HG03280 (cell line): ENCODE data around the gene INPP5E.
"Not testable (repeated sequence)": the region's sequence is repeated elsewhere in the genome, so short reads cannot be mapped to it uniquely, and the experiment has no call there.

Experiments
- ATAC-seq: cut with Tn5 transposase; IDR thresholded peaks from one replicate; pipeline ENCODE4 v1.9.1; 2021; ENCODE audit warnings: mild to moderate bottlenecking, moderate library complexity; ENCODE audit not compliant: unreplicated experiment

Gene INPP5E

DNA sequence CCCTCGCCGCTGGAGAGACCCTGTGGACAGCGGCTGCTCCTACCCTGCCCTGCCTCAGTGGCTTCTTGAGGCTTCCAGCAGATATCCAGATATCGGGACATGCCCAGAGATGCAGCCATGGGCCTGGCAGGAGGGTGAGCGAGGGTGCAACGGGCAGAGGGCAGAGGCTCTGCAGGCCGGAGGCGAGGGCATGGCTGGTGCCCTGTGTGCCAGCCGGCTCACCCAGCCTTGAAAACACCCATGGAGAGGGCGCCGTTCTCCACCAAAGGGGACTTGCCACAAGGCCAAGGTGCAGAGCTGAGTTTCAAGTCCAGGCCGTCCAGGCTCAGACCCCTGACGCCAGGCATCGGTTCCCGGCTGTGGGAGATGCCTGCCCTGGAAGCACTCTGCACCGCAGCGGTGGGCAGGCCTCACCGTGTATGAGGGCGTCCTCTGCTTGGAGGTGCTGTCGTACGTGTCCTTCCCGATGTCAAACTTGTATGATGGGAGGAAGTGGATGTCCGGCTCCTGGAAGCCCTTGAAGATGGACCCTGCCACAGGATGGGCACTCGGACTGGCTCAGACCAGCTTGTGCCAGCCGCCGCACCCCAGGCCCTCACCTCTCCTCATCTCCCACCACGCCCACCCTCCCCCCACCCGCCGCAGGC lies 8.9 kb downstream of the INPP5E start:
- no peak for ATAC-seq

DNA sequence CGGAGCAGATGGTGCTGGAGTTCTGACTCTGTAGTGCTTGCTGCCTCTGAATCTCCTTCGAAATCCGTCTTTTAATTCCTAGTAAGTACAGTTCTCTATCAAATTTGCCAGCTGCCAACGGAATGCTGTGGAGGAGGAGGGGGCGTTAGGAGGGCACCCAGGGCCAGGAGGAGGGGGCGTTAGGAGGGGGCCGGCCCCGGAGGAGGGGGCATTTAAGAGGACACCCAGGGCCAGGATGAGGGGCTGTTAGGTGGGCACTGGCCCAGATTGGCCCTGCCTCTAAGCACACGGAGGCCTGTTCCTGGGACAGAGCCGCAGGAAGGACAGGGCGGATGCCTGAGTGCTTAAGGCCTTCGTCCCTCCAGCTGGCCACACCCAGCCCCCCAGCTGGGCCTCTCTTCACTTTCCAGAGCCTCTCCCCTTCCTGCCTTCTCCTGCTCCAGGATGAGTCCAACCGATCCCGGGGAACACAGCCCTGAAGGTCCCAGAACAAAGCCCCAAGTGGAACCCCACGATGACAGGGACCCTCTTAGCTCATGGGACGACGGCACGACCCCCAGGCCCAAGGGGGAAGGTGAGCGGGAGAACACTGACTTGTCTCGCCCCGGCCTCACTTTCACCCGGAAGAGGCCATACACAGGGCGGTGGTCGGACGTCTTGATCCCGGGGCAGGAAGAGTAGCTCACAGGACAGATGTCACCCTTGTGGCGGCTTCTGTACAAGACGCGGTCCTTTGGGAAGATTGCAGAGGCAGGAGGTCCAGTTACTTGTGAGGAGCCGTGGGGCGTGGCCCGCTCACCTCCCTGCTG lies 9.8 kb downstream of the INPP5E start:
- no peak for ATAC-seq

DNA sequence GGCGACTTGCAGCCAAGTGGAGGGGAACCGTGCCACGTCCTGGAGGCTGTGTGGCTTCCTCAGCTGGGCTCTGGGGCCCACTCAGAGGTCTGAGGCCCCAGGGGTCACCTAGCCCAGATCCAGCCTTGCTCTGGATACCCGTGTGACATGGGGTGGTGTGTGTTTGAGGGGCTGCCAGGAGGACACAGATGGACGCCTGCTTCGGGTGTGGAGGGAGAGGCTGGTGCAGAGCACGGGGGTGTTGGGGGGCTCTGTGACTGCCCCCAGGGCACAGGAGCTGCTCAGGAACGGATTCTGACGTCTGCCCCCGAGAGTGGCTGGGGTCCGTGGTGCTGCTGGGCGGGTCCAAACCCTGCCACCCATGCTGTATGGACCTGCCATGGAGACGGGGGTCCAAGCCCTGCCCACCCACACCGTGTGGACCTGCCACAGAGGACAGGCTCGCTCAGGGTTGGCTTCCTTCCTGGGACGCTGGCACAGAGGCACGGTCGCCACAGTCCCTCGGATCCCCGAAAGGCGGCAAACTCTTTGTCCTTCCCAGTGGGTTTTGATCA lies 10.5 kb downstream of the INPP5E start:
- no peak for ATAC-seq

DNA sequence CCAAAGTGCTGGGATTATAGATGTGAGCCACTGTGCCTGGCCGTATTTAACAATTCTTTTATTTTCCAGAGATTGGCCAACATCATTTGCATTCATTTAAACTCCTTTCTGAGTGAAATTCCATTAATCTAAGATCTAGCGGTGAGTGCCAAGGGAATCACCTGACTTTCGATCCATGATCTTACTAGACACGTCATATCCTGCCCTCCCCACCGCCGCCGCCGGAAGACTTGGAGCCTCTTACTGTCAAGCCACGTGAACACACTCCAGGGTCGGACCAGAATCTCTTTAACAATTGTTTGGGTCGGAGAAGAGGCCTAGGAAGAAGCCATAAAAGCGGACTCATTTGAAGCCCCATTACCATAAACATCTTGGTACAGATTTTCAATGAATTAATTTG lies 12.9 kb downstream of the INPP5E start:
- no peak for ATAC-seq

DNA sequence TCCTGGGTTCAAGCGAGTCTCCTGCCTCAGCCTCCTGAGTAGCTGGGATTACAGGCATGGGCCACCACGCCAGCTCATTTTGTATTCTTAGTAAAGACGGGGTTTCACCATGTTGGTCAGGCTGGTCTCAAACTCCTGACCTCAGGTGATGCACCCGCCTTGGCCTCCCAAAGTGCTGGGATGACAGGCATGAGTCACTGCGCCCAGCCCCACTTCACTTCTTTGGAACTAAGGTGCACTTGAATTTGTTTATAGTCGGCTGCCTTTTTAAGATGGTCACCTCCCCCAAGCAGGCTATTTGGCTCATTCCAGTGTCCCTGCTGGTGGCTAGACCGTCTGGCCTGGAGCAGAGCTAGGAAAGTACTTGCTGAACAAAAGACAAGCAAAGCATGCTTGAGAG lies 14.3 kb downstream of the INPP5E start:
- ATAC-seq: not testable (repeated sequence)

DNA sequence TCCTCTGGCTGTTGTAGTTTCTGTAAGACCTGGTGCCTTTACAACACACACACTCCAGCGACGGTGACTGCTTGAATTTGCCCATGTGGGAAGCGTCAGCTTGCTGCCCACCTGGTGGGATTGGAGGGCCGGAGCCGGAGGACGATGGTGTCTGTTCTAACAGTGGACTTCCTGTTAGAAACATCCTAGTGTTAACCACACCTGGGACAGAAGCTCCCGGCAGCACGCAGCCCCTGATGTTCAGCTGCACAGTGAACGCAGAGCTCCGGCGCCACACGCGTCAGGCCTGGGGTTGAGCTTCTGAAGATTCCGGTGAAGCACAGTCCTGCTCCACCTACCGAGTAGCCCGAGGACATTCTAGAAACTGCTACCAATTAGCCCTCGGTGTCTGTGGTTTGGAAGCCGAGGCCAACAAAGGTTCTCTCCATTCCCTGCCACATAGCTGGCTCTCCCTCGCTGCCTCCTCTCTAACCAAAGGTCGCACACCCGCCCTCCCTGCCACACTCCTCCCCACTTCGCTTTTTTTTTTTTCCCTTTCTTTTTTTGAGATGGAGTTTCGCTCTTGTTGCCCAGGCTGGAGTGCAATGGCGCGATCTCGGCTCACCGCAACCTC lies 14.8 kb downstream of the INPP5E start:
- ATAC-seq: no peak

DNA sequence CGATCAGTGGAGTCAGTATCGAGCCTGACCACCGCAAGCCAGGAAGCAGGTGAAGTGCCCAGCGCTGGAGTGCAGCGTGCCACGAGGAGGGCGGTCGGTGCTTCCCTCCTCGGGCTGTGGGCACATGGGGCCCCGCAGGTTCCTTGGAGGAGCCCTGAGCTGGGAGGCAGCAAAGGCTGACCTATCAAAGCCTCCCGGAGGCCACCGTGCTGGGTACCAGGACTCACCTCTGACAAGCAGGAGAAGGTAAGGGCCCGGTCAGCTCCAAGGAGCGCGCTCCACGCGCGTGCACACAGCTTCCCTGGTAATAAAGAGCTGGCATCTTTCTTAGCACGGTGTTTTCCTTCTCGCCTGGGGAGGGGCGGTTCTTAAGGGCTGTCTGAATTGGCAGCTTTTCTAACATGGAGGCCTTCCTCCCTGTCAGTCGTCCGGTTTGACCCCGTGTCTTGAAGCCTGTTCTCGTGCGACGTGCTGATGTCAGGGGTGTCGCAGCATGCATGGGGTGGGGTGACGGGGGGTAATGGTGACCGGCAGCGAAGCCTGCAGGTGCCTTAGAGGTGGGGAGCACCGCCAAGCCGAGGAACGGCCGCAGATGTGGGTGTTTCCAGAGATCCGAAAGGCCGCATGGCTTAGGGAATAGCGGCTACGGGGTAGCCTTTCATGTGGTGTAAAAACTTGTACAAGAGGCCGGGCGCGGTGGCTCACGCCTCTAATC lies 16.1 kb downstream of the INPP5E start:
- no peak for ATAC-seq

DNA sequence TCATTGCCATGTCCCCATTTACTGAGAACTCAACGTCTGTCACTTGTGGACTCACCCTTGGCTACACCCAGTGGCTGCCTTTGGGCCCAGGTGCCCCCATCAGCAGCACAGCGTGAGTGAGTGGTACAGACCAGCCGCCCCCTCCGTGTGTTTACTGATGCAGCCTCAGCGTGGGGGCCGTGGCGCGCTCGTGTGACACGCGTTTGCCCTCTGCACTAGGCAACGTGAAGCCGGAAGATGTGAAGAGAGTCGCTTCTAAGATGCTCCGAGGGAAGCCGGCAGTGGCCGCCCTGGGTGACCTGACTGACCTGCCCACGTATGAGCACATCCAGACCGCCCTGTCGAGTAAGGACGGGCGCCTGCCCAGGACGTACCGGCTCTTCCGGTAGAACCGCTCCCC lies 16.8 kb downstream of the INPP5E start:
- no peak for ATAC-seq

DNA sequence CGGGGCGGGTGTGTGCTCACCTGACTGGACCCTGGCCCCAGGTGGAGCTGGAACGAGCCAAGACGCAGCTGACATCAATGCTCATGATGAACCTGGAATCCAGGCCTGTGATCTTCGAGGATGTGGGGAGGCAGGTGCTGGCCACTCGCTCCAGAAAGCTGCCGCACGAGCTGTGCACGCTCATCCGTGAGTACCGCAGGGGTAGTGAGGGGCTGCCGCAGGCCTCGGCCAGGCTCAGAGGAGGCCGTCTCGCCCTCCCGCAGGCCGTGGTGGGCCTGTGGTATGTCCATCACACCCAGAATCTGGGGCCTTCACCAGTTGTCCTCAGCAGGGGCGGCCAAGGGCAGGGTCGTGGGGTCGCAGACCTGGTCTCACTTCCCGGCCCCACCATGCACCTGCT lies 17.9 kb downstream of the INPP5E start:
- no peak for ATAC-seq

DNA sequence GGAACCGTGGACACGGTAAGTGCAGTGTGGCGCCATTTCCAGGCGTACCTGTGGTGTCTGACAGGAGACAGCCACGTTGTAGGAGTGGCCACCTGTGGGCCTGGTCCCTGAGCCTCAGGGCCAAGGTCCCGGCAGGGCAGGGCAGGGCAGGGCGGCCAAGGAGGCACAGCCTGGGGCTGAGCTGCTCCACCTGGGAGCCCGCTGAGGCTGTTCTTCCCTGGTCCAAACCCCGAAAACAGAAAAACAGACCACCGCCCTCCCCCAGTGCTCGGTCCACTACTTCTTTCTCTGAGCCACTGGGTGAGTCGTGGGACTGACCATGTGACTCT lies 20.6 kb downstream of the INPP5E start:
- no peak for ATAC-seq

DNA sequence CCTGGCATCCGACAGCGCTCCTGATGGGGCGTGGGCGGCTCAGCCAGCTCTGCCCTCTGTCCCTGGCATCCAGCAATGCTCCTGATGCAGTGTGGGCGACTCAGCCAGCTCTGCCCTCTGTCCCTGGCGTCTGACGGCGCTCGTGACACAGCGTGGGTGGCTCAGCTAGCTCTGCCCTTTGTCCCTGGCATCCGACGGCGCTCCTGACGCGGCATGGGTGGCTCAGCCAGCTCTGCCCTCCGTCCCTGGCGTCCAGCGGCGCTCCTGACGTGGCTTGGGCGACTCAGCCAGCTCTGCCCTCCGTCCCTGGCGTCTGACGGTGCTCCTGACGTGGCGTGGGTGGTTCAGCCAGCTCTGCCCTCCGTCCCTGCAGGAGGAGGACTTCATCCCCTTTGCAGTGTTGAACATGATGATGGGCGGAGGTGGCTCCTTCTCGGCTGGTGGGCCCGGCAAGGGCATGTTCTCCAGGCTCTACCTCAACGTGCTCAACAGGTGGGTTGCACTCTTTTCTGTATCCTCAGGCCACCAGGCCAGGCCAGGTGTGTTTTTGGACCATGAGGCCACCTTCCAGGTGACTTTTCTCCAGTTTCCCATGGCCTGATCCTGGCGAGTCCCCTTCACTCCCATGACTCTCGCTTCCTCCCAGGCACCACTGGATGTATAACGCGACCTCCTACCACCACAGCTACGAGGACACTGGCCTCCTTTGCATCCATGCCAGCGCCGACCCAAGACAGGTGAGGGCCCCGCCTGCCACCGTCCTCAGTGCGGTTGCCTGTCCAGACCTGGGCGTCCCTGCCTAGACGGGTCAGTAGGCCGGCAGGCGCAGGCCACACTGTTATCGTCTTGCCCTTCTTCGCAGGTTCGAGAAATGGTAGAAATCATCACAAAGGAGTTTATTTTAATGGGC lies 21.2 kb downstream of the INPP5E start:
- ATAC-seq: no peak

DNA sequence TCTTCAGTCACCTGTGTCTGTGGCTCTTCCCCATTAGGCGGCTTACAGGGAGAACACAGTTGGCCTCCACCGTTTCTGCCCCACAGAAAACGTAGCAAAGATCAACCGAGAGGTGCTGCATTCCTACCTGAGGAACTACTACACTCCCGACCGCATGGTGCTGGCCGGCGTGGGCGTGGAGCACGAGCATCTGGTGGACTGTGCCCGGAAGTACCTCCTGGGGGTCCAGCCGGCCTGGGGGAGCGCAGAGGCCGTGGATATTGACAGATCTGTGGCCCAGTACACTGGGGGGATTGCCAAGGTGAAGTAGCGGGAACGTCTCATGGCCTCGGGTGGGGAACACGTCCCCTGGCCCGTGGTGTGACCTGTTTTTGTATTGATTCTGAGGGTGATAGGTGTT lies 22.7 kb downstream of the INPP5E start:
- ATAC-seq: no peak

DNA sequence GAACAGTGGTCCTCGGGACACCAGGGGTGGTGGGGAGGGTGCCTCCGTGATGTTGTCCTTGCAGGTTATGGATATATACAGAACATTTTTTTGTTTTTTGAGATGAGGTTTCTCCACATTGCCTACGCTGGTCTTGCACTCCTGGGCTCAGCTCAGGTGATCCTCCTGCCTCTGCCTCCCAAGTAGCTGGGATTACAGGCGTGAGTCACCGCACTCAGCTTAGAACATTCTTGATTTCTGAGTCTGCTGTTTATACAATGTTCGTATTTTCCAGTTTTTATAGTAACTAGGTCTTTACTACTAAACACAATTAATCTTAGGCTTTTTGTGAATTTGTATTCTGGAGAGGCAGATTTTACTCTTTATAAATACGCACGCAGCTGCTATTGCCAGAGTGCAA lies 23.2 kb downstream of the INPP5E start:
- ATAC-seq: no peak

DNA sequence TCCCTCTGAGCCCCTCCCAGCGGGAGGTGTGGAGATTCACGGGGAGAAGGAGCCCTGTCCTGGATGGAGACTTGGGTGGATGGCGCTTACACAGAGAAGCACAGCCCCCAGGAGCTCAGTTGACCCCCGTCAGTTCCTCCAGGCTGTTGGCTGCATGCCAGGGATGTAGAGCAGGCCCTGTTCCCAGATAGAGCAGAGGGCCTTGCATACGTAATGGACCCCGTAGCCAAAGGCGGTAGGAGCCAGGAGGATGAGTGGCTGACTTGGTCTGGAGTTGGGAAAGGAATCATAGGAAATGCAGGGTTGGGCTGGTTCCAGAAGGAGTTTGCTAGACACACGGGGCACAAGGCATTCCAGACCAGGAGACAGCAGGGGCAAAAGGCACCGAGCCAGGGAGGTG lies 26.7 kb downstream of the INPP5E start:
- ATAC-seq: no peak

DNA sequence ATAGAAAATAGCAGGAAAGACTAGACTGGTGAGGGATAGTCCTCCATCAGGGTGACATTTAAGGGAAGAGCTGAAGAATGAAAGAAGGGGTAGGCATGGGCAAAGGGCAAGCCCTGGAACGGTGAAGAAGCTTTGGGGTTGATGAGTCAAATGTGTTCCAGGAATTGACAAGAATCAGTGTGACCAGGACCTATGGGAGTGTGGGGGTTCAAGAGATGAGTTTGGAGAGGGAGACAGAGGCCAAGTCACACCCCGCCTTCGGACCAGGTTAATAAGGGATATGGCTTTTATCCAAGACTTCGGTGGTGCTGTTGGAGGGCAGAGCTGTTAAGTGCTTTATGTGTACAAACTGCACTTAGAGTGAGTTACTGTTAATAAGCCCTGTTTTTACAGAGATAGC lies 28.3 kb downstream of the INPP5E start:
- ATAC-seq: no peak

DNA sequence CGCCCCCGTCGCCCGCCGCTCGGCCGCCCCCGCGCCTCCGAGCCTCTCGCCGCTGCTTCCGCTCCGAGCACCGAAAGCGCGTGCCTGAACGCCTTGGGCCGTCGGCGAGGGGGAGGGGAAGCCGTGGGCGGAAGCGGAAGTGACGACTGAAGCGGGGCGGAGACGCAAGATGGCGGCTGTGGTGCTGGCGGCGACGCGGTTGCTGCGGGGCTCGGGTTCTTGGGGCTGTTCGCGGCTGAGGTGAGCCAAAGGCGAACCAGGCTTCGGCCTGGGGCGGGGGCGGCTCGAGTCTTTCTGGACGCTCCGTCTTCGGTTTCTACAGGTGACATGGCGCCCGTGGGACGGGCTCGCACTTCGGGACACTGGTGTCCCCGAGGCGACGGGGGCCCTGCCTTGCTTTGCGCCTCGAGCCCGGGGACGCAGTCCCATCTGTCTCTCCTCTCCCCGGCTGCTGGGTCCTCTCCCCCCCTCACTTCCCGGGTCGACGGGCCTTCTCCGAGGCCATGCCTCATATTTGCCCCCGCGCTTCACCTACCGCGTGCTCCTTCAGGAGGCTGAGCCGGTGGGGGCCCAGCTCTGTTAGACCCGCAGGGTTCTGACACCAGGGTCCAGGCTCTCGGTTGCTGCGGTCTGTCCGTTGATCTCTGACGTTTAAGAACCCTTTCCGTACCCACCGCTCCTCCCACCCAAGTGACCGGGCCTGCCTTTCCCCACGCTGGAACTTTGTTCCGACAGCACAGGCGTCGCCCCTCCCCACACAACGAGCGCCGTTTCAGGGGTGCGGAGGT lies 29.0 kb downstream of the INPP5E start, which contains the start of the genes ENTR1 and PMPCA:
Gene ENTR1, minus strand, starts transcription at position 115 of the 788 bp plus-strand sequence. CDS start 217 bp downstream, outside the sequence.
Gene PMPCA, plus strand, starts transcription at position 159 of the 788 bp plus-strand sequence. Its CDS starts 11 bp downstream, at position 170.
- ATAC-seq: peak; percentile 78

DNA sequence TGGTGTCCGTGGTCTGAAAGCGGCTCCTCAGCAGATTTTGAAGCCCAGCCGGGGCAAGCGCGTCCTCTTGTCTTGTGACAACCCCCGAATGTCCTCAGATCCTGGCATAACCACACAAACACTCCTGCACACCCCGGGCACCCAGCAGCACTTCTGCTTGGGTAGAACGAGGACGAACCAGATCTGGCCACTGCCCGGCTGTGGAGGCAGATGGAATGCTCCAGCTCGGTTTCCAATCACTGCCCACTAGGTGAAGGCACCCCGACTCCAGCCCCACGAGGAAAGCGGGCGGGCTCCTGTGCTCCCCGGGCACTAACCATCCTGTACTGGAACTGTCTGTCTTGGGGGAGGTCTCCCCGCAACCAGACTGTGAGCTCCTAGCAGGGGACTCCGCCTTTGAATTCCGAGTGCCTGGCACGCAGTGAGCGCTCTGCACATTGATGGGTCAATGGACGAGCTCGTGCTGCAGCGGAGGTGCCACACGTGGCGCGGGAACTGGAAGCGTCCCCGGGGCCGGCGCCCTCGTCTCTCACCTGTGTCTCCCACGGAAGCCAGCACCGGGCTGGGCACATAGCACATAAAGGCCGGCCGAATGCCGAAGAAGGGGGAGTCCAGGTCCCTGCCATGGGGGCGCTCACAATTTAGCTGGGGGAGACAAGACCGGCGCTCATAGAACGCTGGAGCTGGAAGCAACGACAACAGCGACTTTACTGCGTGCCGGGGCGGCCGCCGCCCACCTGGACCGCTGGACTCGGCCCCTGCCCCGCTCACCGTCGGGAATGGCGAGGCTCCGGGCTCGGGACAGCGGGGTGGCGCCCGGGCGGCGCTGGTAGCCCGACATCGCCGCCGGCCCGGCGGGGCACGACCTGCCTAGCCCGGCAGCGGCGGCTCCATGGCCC lies 29.8 kb downstream of the INPP5E start:
- peak; percentile 2 for ATAC-seq

DNA sequence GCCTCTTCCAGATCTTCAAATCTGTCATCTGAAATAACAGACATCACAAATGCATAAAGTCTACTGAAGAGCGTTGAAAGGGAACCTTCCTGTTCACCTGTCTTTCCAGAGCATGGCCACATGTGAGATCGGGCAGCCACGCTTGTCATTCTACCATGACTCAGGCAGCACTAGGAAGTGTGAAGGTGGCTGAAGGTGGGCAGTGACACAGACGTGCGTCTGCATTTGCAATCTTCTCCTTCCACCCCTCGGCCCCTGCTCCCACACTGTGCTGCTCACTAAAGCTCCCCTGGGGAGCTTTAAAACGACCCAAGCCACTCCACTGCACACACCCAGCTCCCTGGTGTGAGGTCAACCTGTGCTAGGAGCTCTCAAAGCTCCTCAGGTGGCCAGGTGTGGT lies 31.7 kb downstream of the INPP5E start:
- ATAC-seq: no peak
